ENCODE measurements around the gene EIF2S1.
"Not testable (repeated sequence)": the region's sequence is repeated elsewhere in the genome, so short reads cannot be mapped to it uniquely, and the experiment has no call there.

The EIF2S1 gene

DNA sequence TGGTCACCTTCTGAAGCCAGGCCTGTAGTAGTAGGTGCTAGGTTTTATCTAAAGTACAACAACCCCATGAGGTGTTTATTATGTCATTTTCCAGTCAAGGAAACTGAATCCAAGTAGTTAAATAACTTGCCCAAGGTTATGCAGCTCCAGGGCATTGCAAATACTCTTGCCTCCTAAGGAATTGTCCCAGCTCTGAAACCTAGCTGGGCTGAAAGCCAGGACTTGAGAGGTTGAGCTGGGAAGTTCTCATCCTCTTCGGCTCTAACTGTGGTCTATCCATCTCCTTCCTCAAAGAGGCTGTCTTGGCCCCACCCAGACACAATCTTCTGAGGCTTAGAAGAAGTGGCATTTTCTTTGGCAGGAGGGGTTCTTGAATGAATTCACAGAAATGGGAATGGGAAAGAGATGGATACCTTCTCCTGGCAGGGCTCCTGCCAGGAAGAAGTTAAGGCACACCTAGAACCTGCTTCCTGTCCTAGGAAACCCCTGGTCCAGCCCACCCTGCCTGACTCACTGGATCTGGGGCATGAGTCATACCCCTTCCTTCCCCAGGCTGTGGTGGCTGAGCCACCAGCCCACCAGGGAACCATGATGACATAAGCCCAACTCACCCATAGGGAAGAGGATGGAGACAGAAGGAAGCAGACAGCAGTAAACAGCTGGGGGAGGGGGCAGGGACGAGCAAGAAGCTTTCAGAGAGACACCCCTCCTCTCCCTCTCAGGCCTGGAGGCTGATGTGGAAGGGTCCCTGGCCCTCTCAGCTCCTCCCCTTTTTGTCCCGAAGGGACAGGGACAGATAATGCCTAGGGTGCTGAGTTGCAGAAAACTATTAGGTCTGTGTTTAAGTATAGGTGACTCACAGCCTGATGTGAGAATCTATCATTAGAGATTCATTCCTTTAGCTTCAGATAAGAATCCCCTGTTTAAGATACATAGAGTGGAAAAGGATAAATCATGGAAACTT lies 54.0 kb downstream of the EIF2S1 start:
- no peak for DNase-seq

DNA sequence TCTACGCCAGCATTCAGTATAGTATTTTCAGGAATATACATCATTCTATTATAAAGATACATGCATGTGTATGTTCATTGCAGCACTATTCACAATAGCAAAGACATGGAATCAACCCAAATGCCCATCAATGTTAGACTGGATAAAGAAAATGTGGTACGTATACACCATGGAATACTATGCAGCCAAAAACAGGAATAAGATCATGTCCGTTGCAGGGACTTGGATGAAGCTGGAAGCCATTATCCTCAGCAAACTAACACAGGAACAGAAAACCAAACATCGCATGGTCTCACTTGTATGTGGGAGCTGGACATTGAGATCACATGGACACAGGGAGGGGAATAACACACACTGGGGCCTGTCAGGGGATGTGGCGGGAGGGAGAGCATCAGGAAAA lies 55.5 kb downstream of the EIF2S1 start:
- DNase-seq: not testable (repeated sequence)

DNA sequence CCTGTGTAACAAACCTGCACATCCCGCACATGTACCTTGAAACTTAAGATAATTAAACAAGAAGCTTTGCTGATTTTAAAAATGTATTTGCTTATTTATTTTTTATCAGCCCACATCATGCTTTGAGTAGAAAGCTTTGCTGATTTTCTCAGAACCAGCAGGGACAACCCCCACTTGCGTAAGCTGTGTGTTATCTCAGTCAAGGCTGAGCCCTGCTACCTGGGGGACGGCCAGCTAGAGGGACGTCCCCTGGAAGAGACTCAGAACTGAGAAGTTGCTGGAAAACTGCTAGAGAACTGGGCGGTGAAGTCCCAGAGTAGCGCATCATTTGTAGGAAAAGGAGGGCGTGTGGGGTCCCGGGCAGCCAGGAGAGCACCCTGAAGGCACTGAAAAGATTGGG lies 56.0 kb downstream of the EIF2S1 start:
- DNase-seq: no peak

DNA sequence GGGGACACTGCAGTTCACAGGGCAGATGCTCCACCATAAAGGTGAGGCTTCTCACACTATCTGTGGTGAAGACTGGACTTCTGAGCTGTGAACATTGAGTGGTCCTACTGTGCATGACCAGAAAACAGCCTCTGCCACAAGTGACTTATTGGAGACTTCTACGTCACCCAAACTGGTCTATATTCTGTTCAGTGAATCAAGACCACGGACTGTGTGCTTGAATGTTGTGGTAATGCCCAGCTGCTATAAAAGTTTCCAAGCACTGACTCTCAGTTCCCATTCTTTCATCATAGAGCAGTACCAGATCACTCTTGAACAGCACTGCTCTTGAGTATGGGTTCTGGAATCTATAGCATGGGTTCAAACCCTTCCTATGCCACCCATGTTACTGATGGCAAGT lies 56.7 kb downstream of the EIF2S1 start:
- DNase-seq: no peak

DNA sequence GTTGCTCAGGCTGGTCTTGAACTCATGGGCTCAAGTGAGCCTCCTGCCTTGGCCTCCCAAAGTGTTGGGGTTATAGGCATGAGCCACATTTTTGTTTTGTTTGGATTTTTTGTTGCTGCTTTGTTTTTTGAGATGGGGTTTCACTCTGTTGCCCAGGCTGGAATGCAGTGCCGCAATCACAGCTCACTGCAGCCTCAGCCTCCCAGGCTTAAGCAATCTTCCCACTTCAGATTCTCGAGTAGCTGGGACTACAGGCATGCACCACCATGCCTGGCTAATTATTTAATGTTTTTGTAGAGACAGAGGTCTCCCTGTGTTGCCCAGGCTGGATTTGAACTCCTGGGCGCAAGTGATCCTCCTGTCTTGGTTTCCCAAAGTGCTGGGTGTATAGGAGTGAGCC lies 57.5 kb downstream of the EIF2S1 start:
- no peak for DNase-seq

DNA sequence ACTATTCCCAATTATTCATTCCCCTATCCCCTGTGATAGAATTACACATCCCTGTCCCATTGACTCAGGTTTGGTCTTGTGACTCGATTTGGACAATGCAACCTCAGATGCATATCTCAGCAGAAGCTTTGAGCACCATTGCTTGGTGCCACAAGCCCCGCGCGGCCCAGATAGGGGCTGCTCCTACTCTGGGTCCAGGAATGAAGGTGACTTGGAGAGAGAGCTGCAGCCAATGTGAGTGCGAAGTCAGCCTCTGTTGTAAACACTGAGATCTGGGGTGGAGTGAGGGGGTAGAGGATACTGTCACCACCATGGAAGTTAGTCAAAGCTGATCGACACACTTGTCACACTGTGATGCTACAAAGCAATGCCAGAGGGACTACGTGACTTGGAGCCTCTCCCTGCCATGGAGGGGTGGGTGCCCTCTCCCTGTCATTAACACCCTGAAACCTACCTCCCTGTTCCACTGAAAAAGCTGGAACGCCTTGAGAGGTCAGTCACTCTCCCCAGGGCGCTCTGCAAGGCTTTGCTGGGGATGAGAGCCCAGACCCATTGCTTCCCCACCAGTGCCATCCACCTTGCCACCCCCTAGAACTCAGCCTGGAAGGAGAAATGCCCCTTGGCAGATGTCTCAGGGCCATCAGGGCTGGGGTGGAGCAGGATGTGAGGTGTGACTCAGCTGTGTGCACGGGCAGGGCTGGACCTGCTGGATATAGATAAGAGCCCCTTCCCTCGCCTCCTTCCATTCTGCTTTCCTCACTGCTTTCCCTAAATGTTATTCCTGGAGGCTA lies 58.5 kb downstream of the EIF2S1 start:
- DNase-seq: no peak

DNA sequence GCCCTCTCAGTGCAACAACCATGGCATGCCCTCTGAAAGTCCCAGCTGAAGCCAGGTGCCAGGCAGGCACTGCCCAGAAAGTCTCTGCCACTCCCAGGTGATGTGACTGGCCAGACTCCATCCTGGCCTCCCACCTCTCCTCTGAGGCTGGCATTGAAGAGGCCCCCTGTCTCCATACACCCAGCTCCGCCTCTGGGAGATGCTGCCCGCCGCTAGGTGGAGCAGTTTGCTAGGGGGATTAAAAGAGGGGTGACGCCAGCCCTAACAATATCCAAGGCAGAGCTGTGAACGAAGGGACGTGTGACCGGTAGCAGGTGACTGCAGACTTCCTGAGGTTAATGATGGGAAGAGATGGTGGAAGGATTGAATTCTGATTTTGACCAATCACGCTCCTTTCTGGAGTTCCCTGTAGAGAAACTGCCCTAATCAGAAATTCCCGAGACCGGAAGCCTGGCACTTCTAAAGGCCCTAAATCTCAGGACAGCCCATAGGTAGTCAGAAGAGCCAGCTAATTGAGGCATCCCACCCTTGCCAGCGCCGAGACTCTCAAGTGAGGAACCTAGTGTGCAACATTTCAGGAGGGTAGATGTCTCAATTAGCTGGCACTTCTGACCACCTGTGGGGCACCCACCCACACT lies 60.1 kb downstream of the EIF2S1 start:
- DNase-seq: peak; percentile 10

DNA sequence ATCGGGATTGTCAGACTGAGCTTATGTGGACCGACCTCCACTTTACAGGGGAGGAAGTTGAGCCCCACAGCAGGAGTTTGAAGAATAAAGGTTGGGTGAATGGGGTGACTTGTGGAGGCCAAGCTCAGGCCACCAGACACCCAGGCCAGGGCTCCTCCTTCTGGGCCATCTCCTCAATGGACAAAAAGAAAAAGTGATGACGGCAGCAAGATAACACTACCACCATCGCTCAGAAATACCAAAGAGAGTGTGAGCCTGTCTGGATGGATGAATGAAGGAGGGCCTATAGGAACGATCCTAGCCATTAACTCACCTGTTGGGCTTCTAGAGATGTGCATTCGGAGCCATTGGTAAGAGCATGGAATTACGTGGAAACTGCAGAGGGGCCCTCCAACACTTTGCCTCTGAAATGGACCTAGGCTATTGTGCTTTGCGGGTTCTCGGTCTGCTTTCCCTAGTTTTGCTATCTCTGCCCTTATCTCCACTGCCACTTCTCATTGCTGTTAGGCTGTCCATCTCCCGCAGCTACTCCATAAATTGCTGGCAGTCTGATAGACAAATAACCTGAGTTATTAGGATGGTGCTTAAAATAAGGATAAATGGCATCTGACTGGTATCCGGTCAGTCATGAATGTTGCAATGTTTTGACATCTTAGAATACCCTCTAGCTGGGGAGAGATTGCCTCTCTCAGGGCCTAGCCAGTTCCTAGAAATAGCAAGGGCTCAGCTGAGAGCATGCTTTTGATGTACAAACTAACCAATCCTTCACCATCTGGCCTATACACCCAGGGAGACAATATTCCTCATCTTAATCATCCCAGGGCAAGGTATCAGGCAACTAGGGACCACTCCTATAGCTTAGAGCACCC lies 61.5 kb downstream of the EIF2S1 start:
- no peak for DNase-seq

DNA sequence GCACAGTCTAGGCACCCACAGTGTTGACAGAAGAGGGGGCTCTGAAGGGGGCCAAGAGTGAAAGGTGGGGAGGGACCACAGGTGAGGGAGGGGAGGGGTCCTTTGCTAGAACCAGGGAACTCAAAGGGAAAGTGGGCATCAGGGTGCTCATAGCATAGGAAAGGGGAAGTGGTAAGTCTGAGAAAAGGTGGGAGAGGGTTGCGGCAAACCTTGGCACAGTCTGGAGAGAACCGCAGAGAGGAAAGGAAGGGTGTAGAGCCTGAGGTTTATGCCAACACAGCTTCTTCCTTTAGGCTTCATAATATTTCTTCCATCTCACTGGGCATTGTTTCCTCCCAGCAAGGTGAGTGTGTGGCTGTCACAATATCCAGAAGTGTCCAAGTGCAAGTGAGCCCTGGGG lies 63.3 kb downstream of the EIF2S1 start:
- no peak for DNase-seq

DNA sequence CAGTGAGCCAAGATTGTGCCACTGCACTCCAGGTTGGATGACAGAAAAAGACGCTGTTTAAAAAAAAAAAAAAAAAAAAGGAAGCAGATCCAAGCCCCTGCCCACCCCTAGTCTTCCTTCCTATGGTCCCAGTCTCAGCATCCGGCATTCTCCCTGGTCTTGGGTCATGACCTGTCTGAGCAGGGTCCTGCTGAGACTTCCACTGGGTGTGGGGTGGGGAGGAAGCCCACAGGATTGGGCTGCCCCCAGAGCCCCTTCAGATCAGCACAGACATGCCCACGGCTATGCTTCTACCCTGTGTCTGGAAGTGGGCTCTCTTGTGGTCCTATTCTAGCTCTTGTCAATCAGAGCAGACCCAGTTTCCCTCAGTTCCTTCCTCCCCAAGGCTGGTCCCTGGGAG lies 64.4 kb downstream of the EIF2S1 start:
- no peak for DNase-seq

DNA sequence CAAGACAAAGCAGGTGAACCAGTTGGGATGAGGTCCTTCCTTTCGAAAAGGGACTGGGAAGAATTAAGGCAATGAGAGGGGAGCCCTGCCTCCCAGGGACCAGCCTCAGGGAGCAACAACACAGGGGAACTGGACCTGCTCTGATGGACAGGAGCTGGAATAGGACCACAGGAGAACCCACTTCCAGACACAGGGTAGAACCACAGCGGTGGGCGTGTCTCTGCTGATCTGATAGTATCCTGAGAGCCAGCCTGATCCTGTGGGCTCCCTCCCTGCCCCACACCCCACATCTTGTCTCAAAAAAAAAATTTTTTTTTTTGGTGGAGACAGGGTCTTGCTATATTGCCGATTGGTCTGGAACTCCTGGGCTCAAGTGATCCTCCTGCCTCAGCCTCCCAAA lies 65.5 kb downstream of the EIF2S1 start:
- DNase-seq: no peak

DNA sequence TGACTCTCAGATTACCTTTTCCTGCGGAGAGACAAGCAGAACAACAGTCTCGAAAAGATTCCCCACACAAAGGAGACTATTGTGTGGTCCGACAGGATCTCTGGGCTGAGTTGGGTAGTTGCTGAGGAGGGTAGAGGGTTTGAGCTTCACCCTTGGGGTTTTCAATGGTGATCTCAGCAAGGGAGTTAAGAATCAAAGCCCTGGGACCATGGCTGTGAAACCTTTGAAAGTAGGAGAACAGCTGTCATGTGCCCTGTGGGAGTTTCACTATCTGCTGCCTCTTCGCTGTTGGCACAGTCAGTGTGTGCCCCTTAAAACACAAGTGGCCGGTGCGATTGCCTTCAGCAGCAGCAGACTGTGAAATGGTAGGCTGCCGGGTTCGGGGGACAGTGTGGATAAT lies 66.0 kb downstream of the EIF2S1 start:
- no peak for DNase-seq

DNA sequence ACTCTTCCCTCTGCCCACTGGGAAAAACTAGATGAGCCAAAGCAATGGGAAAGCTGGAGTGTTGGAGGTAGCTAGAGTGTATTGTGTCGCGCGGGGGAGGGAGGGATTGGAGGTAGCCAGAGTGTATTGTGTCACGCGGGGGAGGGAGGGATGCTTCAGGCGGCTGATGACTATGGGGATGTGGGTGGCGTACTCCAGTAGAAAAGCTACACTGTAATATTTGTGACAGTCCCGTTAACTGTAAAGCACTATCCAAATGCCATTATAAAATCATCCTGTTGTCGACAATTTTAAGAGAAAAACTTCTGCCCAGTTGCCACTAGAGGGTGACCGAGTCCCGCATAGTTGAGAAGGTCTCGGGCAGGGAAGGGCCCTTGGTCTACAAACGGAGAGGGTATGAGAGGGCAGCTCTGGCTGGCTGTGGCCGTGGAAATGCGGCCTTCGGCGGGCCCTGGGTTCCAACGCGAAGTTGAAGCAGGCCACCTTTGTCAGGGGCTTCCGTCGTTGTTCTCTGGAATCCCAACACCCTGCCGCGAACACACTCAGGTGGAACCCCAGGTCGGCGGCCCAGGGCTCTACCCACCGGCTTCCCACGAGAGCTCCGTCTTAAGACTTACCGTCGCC lies 67.0 kb downstream of the EIF2S1 start:
- DNase-seq: peak; percentile 56

DNA sequence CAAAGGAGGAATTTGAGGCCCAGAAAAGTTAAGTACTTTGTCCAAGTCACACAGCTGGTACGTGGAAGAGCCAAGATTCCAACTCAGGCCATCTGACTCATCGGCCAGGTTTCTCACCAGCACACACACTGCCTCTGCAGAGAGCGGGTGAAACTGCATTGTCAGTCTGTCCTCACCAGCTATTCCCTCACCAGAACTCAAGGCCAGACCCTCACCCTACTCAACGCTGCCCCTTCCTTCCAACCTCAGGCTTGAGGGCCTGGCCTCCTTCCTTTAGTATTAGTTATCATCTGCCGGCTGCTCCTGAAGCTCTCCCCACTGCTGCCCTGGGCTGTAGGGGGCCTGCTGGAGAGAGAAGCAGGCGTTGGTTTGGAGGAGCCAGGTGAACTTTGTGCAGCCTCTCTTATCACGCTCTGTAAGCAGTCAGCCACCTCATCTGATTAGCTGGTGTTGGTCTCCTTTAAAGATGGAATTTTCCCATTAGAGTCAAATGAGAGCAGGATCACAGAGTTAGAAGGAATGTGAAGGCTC lies 68.4 kb downstream of the EIF2S1 start:
- no peak for DNase-seq

DNA sequence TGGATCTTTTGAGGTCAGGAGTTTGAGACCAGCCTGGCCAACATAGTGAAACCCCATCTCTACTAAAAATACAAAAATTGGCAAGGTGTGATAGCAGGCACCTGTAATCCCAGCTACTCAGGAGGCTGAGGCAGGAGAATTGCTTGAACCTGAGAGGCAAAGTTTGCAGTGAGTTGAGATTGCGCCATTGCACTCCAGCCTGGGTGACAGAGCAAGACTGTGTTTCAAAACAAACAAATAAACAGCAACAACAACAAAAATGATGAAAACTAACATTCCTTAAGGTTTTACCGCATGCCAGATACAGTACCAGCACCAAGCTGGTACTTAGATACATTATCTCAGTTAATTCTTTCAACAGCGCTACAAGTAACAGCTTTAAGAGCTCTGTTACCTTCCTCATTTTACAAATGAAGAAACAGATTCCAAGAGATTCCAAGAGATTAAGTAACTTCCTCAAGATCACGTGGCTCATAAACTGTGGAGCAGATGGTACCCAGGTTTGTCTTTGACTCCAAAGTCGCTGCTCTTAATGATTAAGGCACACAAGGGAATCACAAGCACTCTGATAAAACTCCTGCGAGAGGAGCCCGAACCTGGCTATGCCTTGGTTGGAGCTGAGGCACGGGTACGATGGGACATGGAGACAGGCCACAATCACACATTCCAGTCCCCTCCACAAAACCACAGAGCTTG lies 69.5 kb downstream of the EIF2S1 start:
- DNase-seq: no peak

DNA sequence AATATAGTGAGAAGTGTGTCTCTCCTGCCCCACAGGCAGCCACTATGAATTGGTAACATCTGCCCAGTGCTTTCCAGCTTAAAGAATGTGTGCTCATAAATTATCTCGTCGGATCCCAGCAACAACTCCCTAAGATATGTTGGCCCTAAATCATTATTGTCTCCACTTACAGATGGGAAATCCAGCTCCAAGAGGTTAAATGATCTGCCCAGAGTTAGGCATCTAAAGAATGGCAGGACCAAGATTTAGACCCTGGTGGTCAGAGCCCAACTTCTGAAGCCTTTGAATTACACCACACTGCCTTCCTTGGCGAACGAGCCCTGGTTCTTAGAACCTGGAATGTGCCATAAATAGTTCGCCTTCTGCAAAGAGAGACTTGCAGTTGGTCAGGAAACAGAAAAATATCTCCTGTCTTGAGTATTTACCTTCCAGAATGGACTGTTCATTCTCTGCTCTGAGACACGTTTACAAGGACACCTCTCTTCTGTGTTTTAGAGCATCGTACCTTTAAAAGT lies 72.0 kb downstream of the EIF2S1 start:
- no peak for DNase-seq

DNA sequence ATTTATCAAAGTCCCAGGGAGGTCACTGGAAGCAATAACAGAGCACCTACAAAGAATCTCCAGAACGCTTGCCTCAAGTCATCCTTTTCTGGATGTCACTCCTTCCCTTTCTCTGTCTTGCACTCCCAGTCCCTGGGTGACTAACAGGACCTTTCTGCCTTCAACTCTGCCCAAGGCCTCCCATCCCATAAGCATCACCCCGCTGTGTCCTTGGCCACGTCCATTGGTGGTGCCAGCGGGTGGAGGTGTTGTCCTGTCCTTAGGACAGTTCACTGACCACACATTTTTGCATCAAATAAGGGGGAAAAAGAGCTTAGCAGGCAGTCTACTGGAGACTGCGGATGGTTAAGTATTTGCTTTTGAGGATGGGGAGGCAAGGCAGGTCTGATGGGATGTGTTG lies 75.5 kb downstream of the EIF2S1 start:
- no peak for DNase-seq
